CD14-positive monocyte (primary cell): ENCODE measurements around the gene PLPP7. TPM values are rescaled to one million over a fixed set of nuclear protein-coding genes. Genes with fewer than 3 reads are reported as not detected.

Experiments used
- DNase-seq, 3 donors: peaks; one replicate each; pipeline ENCODE4 v3.0.0-alpha.2; 2011 to 2022
- H2AFZ ChIP-seq: 2 replicates; pipeline ENCODE4 v1.6.0; 2012; ENCODE audit warnings: mild to moderate bottlenecking, low read depth, low read length, inconsistent platforms; ENCODE audit not compliant: insufficient read depth, poor library complexity, severe bottlenecking
- H3K27ac ChIP-seq, 2 donors: 1 replicate in 1 of 2; 2 replicates in 1 of 2; pipeline ENCODE4 v1.5.1; 2012 to 2013; ENCODE audit warnings: low read length in 2 of 2, control low read depth in 1 of 2, inconsistent platforms in 1 of 2, low read depth in 1 of 2, mild to moderate bottlenecking in 1 of 2
- H3K27me3 ChIP-seq, 2 donors: one replicate each; pipeline versions ENCODE4 v1.6.0 to v1.6.1; 2011 to 2013; ENCODE audit warnings: low read length in 2 of 2; ENCODE audit not compliant: control insufficient read depth in 2 of 2, insufficient read depth in 2 of 2
- H3K36me3 ChIP-seq, 2 donors: replicated peaks in 1 of 2; 1 replicate in 1 of 2; 2 replicates in 1 of 2; pipeline versions ENCODE4 v1.5.1 to v1.6.1; 2012 to 2013; ENCODE audit warnings: low read length in 2 of 2, control low read depth in 1 of 2, inconsistent platforms in 1 of 2, mild to moderate bottlenecking in 1 of 2; ENCODE audit not compliant: insufficient read depth in 2 of 2, control insufficient read depth in 1 of 2
- H3K4me1 ChIP-seq, 2 donors: 1 replicate in 1 of 2; 2 replicates in 1 of 2; pipeline versions ENCODE4 v1.5.1 to v1.6.1; 2012 to 2013; ENCODE audit warnings: low read length in 2 of 2, control low read depth in 1 of 2, inconsistent platforms in 1 of 2, mild to moderate bottlenecking in 1 of 2, moderate library complexity in 1 of 2; ENCODE audit not compliant: insufficient read depth in 2 of 2, control insufficient read depth in 1 of 2
- H3K4me2 ChIP-seq: replicated peaks from 2 replicates; pipeline ENCODE3; 2012; ENCODE audit warnings: low read length, moderate library complexity, mild to moderate bottlenecking; ENCODE audit not compliant: poor library complexity, severe bottlenecking; ENCODE audit errors: extremely low read depth
- H3K4me3 ChIP-seq, 3 experiments: fragments of 200-600 bp in 1 of 3; sonication (generic) in 1 of 3; replicated peaks in 1 of 3; 1 replicate in 2 of 3; 2 replicates in 1 of 3; pipeline ENCODE4 v1.5.1; 2011 to 2013; ENCODE audit warnings: low read length in 3 of 3, mild to moderate bottlenecking in 3 of 3, control low read depth in 2 of 3, low read depth in 2 of 3, inconsistent platforms in 1 of 3, moderate library complexity in 1 of 3
- H3K79me2 ChIP-seq: 2 replicates; pipeline ENCODE4 v1.6.0; 2012; ENCODE audit warnings: mild to moderate bottlenecking, control low read depth, inconsistent platforms, low read length, moderate library complexity; ENCODE audit not compliant: insufficient read depth
- H3K9ac ChIP-seq: 2 replicates; pipeline ENCODE4 v1.6.0; 2017; ENCODE audit warnings: low read length, mild to moderate bottlenecking; ENCODE audit not compliant: insufficient read depth, poor library complexity, severe bottlenecking
- H3K9me3 ChIP-seq, 2 donors: replicated peaks in 1 of 2; 1 replicate in 1 of 2; 2 replicates in 1 of 2; pipeline versions ENCODE4 v1.5.1 to v1.6.1; 2012 to 2013; ENCODE audit warnings: low read length in 2 of 2, control low read depth in 1 of 2; ENCODE audit not compliant: control insufficient read depth in 1 of 2, insufficient read depth in 1 of 2
- H4K20me1 ChIP-seq: 2 replicates; pipeline ENCODE4 v1.6.0; 2012; ENCODE audit warnings: mild to moderate bottlenecking, low read length, control low read depth, moderate library complexity; ENCODE audit not compliant: insufficient read depth
- H3K27ac Mint-ChIP-seq, 7 donors: one replicate each; pipeline ENCODE4 v1.8.0; 2020; ENCODE audit warnings: mild to moderate bottlenecking in 7 of 7, mixed read lengths in 7 of 7, moderate library complexity in 6 of 7, inconsistent platforms in 2 of 7
- H3K27me3 Mint-ChIP-seq, 3 donors: one replicate each; pipeline ENCODE4 v1.8.0; 2021 to 2022; ENCODE audit warnings: low read depth in 3 of 3, mild to moderate bottlenecking in 3 of 3, mixed read lengths in 3 of 3, moderate library complexity in 3 of 3, inconsistent platforms in 1 of 3
- H3K36me3 Mint-ChIP-seq, 2 donors: one replicate each; pipeline ENCODE4 v1.8.0; 2020; ENCODE audit warnings: mixed read lengths in 2 of 2, inconsistent platforms in 1 of 2, mild to moderate bottlenecking in 1 of 2
- H3K4me1 Mint-ChIP-seq: one replicate; pipeline ENCODE4 v1.8.0; 2020; ENCODE audit warnings: mild to moderate bottlenecking, mixed read lengths
- H3K4me3 Mint-ChIP-seq, 2 donors: one replicate each; pipeline ENCODE4 v1.8.0; 2020; ENCODE audit warnings: mild to moderate bottlenecking in 2 of 2, mixed read lengths in 2 of 2, moderate library complexity in 1 of 2
- H3K9me3 Mint-ChIP-seq, 7 donors: one replicate each; pipeline ENCODE4 v1.8.0; 2020 to 2022; ENCODE audit warnings: mixed read lengths in 7 of 7, mild to moderate bottlenecking in 6 of 7, moderate library complexity in 6 of 7, inconsistent platforms in 2 of 7
- CTCF ChIP-seq: fragments of 200-600 bp; IDR thresholded peaks from one replicate; pipeline ENCODE4 v1.8.0; 2022; ENCODE audit warnings: antibody characterized with exemption, mild to moderate bottlenecking
- WGBS: methylation state at CpG from one replicate; pipeline ENCODE4 v1.1.5; 2013; ENCODE audit warnings: missing lambda C conversion rate; ENCODE audit not compliant: insufficient coverage; 5-methylcytosine and 5-hydroxymethylcytosine counted together
- intact Hi-C, 2 donors: fragments of 100-400 bp; cut with micrococcal nuclease; formaldehyde crosslinking; loops; one replicate each; pipeline versions ENCODE4 v1.15.0 to v1.15.1; 2023
- polyA plus RNA-seq, 3 donors: library from polyadenylated mRNA; depleted of rRNA in 1 of 3; unstranded in 2 of 3; stranded (reverse) in 1 of 3; fragments of 300-500 nt in 2 of 3; fragments of >200 nt in 1 of 3; fragmentation: Illumina TruSeq in 2 of 3; gene quantifications; 1 replicate in 2 of 3; 2 replicates in 1 of 3; pipeline ENCODE4 v1.2.3, GENCODE V29; 2012 to 2021

PLPP7 gene
- polyA plus RNA-seq, 3 donors, result 1.1 to 3.1 (median 1.5) TPM

- no peak for TF ChIP-seq CTCF
- peaks cover 0 to 3% of the 10 kb centered on the region in 2 donors for H3K9me3 ChIP-seq
- H3K79me2 ChIP-seq, result peaks cover 5% of the 10 kb centered on the region
- DNase-seq, result no peak
- no peak overlapping the region for H3K4me2 ChIP-seq
- Mint-ChIP-seq H3K9me3 (peaks cover 6 to 12% (median 7%) of the 10 kb centered on the region in 7 donors), H3K27ac (no peak overlapping the region), H3K27me3 (peaks cover 0 to 9% (median 0%) of the 10 kb centered on the region in 3 donors), H3K4me3 (no peak overlapping the region), H3K4me1 (peaks cover 11% of the 10 kb centered on the region), H3K36me3 (peaks cover 19 to 24% of the 10 kb centered on the region in 2 donors)
- intact Hi-C loops, result no loop called here
- no peak overlapping the region for H3K9ac ChIP-seq
- no peak overlapping the region for H3K4me3 ChIP-seq
- no peak overlapping the region for H3K27ac ChIP-seq
- 80% methylated on average over 1 of the region's 4 CpGs for WGBS
- no peak overlapping the region for H2AFZ ChIP-seq
- H3K27me3 ChIP-seq, result no peaks in the 10 kb centered on the region
- H3K4me1 ChIP-seq, result peaks cover 5 to 6% of the 10 kb centered on the region in 2 donors
- no peaks in the 10 kb centered on the region for H4K20me1 ChIP-seq
- peaks cover 0 to 2% of the 10 kb centered on the region in 2 donors for H3K36me3 ChIP-seq
Observed at GRCh38 chr9:131246618-131247017, 42.9 kb upstream of the PLPP7 start.

- peak in 2 of 3 donors; percentile 40 to 59 for DNase-seq
- peaks cover 3% of the 10 kb centered on the region in 2 donors for H3K36me3 Mint-ChIP-seq
- Histone ChIP-seq H3K9ac (peak overlapping the region; percentile 79), H3K27me3 (no peaks in the 10 kb centered on the region), H3K4me2 (peak overlapping the region; percentile 80), H3K9me3 (no peaks in the 10 kb centered on the region), H2AFZ (peak overlapping the region; percentile 96), H3K4me3 (peak overlapping the region; percentile 54 to 82 (median 76)), H3K79me2 (peaks cover 30% of the 10 kb centered on the region), H3K4me1 (peaks cover 60% of the 10 kb centered on the region in 2 donors), H3K27ac (peak overlapping the region; percentile 95), H4K20me1 (no peaks in the 10 kb centered on the region), H3K36me3 (no peaks in the 10 kb centered on the region)
- peaks cover 0 to 4% (median 0%) of the 10 kb centered on the region in 7 donors for H3K9me3 Mint-ChIP-seq
- intact Hi-C loops, result no loop called here
- peaks cover 62% of the 10 kb centered on the region for H3K4me1 Mint-ChIP-seq
- H3K27ac Mint-ChIP-seq, result peak overlapping the region; percentile 84 to 99 (median 96)
- 18% methylated on average over 22 of the region's 23 CpGs for WGBS
- no peak for TF ChIP-seq CTCF
- H3K4me3 Mint-ChIP-seq, result peak overlapping the region; percentile 79 to 85
- H3K27me3 Mint-ChIP-seq, result peaks cover 0 to 3% (median 0%) of the 10 kb centered on the region in 3 donors
Observed at GRCh38 chr9:131252120-131252519, 37.4 kb upstream of the PLPP7 start.
